PC-9 (cell line): ENCODE results near the gene IL1RAPL1. TPM values are rescaled to one million over a fixed set of nuclear protein-coding genes. Genes with fewer than 3 reads are reported as not detected.

ENCODE experiments used
- BruUV-seq: library from RNA; stranded (reverse); fragments of 400-500 nt; replicated peaks from 2 replicates; lab custom pipeline; 2021; lab: Mats Ljungman, UMichigan
- CTCF ChIA-PET: fragments of 300-600 bp; sonication (Branson Sonifier 250); formaldehyde crosslinking; loops from one replicate; lab custom pipeline; 2022; ENCODE audit warnings: antibody characterized with exemption; lab: Charles Lee
- POLR2A ChIA-PET: fragments of 300-600 bp; sonication (Branson Sonifier 250); formaldehyde crosslinking; loops from one replicate; lab custom pipeline; 2022; ENCODE audit warnings: antibody characterized with exemption; ENCODE audit not compliant: unreplicated experiment; lab: Charles Lee
- DNase-seq, 2 experiments: peaks; one replicate each; pipeline versions ENCODE4 v3.0.0 to v3.0.0-alpha.2; 2015 to 2022; ENCODE audit warnings: mixed read lengths in 1 of 2
- H2AFZ ChIP-seq: fragments of 200-600 bp; sonication (generic); 2 replicates; pipeline ENCODE4 v1.8.1; 2017; ENCODE audit warnings: antibody characterized with exemption
- H3F3A ChIP-seq: fragments of 200-600 bp; sonication (generic); 2 replicates; pipeline ENCODE4 v1.8.1; 2017; ENCODE audit warnings: antibody characterized with exemption, mild to moderate bottlenecking, low read depth; ENCODE audit not compliant: insufficient read depth
- H3K27ac ChIP-seq: fragments of 200-600 bp; sonication (generic); 2 replicates; pipeline ENCODE4 v1.6.1; 2016; ENCODE audit warnings: mixed run types
- H3K27me3 ChIP-seq: fragments of 200-600 bp; sonication (generic); 2 replicates; pipeline ENCODE4 v1.6.1; 2016; ENCODE audit warnings: low read depth, mixed run types; ENCODE audit not compliant: insufficient read depth
- H3K36me3 ChIP-seq: fragments of 200-600 bp; sonication (generic); 2 replicates; pipeline ENCODE4 v1.6.1; 2016; ENCODE audit warnings: low read depth, mixed run types
- H3K4me1 ChIP-seq: fragments of 200-600 bp; sonication (generic); replicated peaks from 2 replicates; pipeline ENCODE4 v1.6.1; 2016; ENCODE audit warnings: mixed run types; ENCODE audit not compliant: insufficient read depth
- H3K4me2 ChIP-seq: fragments of 200-600 bp; sonication (generic); 2 replicates; pipeline ENCODE4 v1.6.1; 2017; ENCODE audit warnings: mixed run types
- H3K4me3 ChIP-seq: fragments of 200-600 bp; sonication (generic); 2 replicates; pipeline ENCODE4 v1.6.1; 2016; ENCODE audit warnings: mixed run types
- H3K79me2 ChIP-seq: fragments of 200-600 bp; sonication (generic); 2 replicates; pipeline ENCODE4 v1.6.1; 2017; ENCODE audit warnings: low read depth, mixed run types
- H3K9me2 ChIP-seq: fragments of 200-600 bp; sonication (generic); 2 replicates; pipeline ENCODE4 v1.8.1; 2017; ENCODE audit warnings: mild to moderate bottlenecking; ENCODE audit not compliant: insufficient read depth
- H3K9me3 ChIP-seq: fragments of 200-600 bp; sonication (generic); 2 replicates; pipeline ENCODE4 v1.8.1; 2016; ENCODE audit warnings: low read depth; ENCODE audit not compliant: insufficient read depth
- H4K20me1 ChIP-seq: fragments of 200-600 bp; sonication (generic); 2 replicates; pipeline ENCODE4 v1.8.1; 2017; ENCODE audit not compliant: insufficient read depth
- CTCF ChIP-seq: fragments of 200-600 bp; sonication (generic); conservative IDR thresholded peaks from 2 replicates; pipeline ENCODE4 v1.6.1; 2017; ENCODE audit warnings: mixed run types, antibody characterized with exemption, mild to moderate bottlenecking, moderate library complexity
- EZH2 ChIP-seq: fragments of 200-600 bp; sonication (generic); IDR thresholded peaks from 2 replicates; pipeline ENCODE4 v1.8.0; 2017; ENCODE audit warnings: antibody characterized with exemption, low read depth
- intact Hi-C: fragments of 100-400 bp; cut with micrococcal nuclease; formaldehyde crosslinking; loops from one replicate; pipeline ENCODE4 v1.10.0; 2022; ENCODE audit not compliant: unreplicated experiment
- total RNA-seq: library from RNA; stranded (reverse); gene quantifications from 2 replicates; pipeline ENCODE4 v1.2.3, GENCODE V29; 2021

IL1RAPL1 gene
- total RNA-seq, 1 experiment from 2014 or later, result 0.26 TPM

- H3K9me2 ChIP-seq, result no peaks in the 10 kb centered on the region
- no peak overlapping the region for H3K4me2 ChIP-seq
- no peaks in the 10 kb centered on the region for H3K4me1 ChIP-seq
- H3K4me3 ChIP-seq, result no peak overlapping the region
- no peaks in the 10 kb centered on the region for H3K36me3 ChIP-seq
- no peaks in the 10 kb centered on the region for H3K79me2 ChIP-seq
- TF ChIP-seq CTCF (no peak), EZH2 (no peak)
- intact Hi-C loops, result no loop called here
- H4K20me1 ChIP-seq, result no peaks in the 10 kb centered on the region
- H3K9me3 ChIP-seq, result no peaks in the 10 kb centered on the region
- H3F3A ChIP-seq, result no peaks in the 10 kb centered on the region
- BruUV-seq, result no TSS peak
- no peaks in the 10 kb centered on the region for H3K27me3 ChIP-seq
- POLR2A ChIA-PET, result no interaction called here
- H2AFZ ChIP-seq, result no peak overlapping the region
- CTCF ChIA-PET, result no interaction called here
- DNase-seq, result no peak
- no peak overlapping the region for H3K27ac ChIP-seq
These were observed 267.4 kb downstream of the IL1RAPL1 start for GRCh38 chrX:28854637-28855036.

GRCh38 chrX:28876408-28876807 is 289.2 kb downstream of the IL1RAPL1 start:
- ChIA-PET POLR2A (interaction anchor here (0.6 kb wide), 1 partner anchor 380 kb away, joined by 5 read pairs; no protein-coding TSS in a partner anchor), CTCF (no interaction called here)
- intact Hi-C loops, result no loop called here
- no peak overlapping the region for H2AFZ ChIP-seq
- no peaks in the 10 kb centered on the region for H4K20me1 ChIP-seq
- H3K27ac ChIP-seq, result no peak overlapping the region
- H3F3A ChIP-seq, result no peaks in the 10 kb centered on the region
- no peaks in the 10 kb centered on the region for H3K9me3 ChIP-seq
- TF ChIP-seq EZH2 (no peak), CTCF (no peak)
- no peaks in the 10 kb centered on the region for H3K27me3 ChIP-seq
- no peak overlapping the region for H3K4me3 ChIP-seq
- H3K4me2 ChIP-seq, result no peak overlapping the region
- DNase-seq, result no peak
- H3K79me2 ChIP-seq, result no peaks in the 10 kb centered on the region
- no peaks in the 10 kb centered on the region for H3K4me1 ChIP-seq
- no peaks in the 10 kb centered on the region for H3K9me2 ChIP-seq
- no TSS peak for BruUV-seq
- no peaks in the 10 kb centered on the region for H3K36me3 ChIP-seq

GRCh38 chrX:28876901-28877300 is 289.7 kb downstream of the IL1RAPL1 start:
- Histone ChIP-seq H3F3A (no peaks in the 10 kb centered on the region), H3K4me1 (no peaks in the 10 kb centered on the region), H3K27me3 (no peaks in the 10 kb centered on the region), H3K4me2 (no peak overlapping the region), H3K27ac (no peak overlapping the region), H4K20me1 (no peaks in the 10 kb centered on the region), H3K9me3 (no peaks in the 10 kb centered on the region), H3K79me2 (no peaks in the 10 kb centered on the region), H2AFZ (no peak overlapping the region), H3K36me3 (no peaks in the 10 kb centered on the region), H3K9me2 (no peaks in the 10 kb centered on the region), H3K4me3 (no peak overlapping the region)
- ChIA-PET CTCF (no interaction called here), POLR2A (no interaction called here)
- intact Hi-C loops, result no loop called here
- no peak for DNase-seq
- TF ChIP-seq EZH2 (no peak), CTCF (no peak)
- no TSS peak for BruUV-seq
